GM19395 (cell line): ENCODE measurements around the gene MARCO.

ENCODE experiments used
- ATAC-seq: cut with Tn5 transposase; IDR thresholded peaks from one replicate; pipeline ENCODE4 v1.9.1; 2021; ENCODE audit warnings: mild to moderate bottlenecking, moderate library complexity; ENCODE audit not compliant: unreplicated experiment

MARCO gene

DNA sequence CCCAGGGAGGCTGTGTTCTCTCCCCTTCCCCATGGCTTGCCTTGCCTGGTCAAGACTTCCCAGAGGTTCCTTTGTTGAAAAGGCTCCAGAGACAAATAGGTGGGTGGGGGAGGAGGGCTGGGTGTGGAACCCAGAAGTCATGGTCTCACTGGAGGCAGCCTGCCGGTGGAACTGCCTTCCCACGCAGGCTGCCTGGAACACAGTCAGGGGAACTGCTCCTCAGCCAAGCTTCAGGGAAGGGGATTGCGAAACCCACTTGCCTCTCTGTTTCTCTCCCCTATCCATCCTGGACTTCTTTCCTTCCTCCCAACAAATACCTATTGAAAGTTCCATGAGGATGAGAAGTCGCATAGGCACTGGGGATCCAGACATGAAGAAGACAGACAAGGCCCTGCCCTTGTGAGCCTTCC lies 31.6 kb downstream of the MARCO start:
- ATAC-seq, result no peak

DNA sequence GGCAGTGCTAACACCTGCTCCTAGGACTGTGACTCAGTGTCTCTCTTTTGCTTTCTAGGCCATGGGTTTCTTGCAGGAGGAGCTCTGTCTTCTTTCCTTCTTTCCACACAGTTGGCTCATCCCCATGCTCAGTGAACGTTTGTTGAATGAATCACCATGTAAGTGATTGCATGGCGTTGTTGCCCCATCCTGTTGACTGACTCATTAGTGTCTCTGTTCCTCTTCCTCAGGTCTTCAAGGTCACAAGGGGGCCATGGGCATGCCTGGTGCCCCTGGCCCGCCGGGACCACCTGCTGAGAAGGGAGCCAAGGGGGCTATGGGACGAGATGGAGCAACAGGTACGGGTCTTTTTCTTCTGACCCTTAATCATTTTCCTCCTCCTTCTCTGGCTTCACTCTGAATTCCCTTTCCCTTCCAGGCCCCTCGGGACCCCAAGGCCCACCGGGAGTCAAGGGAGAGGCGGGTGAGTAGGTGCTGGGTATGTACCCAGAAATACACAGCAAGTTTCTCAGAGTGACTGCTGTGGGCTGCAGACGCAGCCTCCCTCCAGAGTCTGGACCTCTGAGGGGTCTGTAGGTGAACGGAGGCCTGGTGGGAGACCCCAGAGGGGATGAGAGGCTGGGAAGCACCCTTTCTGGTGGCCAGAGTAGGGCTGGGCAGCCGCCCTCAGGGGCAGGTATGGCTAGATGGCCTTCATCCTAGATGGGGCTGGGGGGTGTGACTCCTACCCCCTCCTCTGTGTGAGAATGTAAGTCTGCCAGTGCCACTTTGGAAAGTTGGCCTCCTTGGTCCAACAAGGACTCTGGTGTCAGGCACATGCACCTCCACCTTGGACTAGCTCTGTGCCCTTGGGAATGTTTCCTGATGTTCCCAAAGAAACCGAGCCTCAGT lies 32.4 kb downstream of the MARCO start:
- no peak for ATAC-seq

DNA sequence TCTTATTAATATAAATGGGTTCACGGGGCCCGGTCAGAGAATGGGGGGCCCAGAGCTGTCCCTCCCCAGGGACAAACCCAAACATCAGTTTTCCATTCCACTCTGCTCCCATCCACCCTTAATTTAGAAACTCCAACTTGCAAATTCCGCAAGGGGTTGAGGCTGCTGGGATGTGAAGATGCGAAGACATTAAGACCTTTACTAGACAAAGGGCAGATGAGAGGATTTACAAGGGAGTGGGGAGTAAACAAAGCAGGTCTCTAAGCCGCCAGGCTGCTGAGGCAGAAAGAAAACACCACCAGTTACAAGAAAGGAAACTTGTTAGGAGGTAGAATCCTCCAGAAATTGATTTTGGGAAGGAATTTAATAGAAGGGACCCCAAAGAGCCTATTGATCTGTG lies 33.1 kb downstream of the MARCO start:
- no peak for ATAC-seq

DNA sequence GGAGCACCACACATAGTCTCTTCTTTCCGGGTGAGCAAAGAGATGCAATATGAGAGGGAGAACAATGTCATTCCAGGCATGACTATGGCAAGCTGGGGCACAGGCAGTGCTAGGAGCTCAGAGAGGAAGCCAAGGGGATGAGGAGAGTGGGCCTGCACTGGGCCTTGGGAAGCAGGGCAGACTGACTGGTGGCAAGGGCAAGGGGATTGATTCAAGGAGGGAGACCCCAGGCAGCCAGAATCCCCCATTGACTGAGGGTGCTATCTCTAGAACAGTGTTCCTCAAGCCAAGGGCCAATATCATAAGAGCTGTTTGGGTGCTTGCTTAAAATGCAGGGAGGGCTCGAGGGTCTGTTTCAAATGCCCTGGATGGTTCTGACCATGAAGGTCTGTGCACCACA lies 36.1 kb downstream of the MARCO start:
- no peak for ATAC-seq

DNA sequence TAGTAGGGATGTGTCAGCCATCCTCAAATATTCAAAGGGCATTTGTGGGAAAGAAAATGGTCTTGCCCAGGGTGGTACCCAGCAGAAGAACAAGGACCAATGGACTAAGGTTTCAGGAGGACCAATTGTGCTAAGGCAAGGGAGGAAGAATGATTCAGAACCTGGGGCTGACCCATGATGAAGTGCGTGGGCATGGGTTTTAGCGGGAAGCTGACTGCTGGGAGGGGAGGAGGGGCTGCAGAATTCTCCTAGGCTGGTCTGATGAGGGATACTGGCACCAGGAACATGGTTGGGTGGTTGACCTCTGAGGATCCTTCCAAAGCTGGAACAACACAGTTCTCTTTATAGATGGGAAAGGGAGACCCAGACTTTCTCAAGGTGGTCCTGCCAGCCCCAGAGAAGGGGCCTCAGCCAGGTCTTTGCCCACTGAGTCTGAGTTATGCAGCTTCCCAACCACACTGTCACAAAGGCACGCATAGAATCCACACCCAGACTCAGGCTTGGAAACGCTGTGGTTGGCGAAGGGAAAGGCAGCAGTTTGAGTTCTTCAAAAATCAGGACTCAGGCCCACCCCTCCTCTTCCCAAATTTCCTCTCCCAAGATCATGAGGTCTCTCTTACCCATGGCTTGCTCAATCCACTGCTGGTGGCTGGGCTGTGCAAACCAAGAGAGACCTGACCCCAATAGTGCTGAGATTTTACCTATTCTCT lies 37.3 kb downstream of the MARCO start:
- no peak for ATAC-seq

DNA sequence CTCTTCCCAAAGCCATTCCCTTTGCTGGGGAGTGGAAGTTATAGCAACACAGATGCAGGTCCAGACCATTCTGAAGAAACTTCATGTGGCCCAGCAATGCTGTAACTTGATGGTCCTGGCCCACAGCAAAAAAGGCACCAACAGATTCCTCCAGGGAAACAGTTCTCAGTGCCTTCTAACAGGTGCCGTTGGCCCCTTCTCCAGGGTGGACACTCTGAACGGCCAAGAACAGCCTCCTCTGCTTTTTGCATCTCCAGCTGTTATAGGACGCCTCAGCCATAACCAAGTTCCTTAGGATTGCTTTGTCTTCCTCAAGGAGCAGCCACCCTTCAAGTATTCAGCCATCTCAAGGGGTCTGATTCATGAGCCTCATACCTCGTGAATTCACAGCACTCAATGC lies 38.0 kb downstream of the MARCO start:
- ATAC-seq, result no peak

DNA sequence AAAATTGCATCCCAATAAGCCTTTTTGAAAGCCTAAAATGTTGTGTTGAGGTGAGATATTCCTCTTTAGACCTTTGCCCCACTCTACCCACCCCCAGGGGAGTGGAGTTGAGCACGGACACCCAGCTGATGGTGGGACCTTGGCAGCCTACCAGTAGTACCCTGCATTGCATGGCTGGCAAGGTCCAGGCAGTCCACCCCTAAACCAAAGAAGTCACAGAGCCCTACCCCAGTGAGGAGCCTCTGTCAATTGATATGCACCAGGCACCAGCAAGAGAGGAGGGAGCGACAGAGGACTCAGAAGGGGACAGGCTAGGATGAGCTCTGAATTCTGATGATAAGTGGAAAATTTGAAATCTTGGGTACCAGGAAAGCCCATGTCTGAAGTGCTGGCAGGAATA lies 38.6 kb downstream of the MARCO start:
- no peak for ATAC-seq

DNA sequence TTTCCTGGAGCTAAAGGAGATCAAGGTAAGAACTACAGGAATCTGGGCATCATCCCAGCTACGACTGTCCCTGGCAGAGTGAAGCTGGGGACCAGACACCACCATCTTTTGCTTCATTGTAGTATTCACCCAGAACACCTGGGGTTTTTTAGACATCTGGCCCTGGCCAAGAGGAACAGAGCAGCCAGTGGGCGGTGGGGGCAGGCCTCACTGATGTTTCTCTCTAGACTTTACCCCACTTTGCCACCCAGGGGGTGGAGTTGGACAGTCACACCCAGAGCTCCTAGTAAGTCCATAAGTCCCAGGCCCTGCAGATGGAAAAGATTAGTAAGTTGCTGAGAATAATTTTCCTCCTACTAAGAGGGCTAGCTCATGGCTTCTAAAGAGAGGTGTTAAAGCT lies 39.6 kb downstream of the MARCO start:
- no peak for ATAC-seq

DNA sequence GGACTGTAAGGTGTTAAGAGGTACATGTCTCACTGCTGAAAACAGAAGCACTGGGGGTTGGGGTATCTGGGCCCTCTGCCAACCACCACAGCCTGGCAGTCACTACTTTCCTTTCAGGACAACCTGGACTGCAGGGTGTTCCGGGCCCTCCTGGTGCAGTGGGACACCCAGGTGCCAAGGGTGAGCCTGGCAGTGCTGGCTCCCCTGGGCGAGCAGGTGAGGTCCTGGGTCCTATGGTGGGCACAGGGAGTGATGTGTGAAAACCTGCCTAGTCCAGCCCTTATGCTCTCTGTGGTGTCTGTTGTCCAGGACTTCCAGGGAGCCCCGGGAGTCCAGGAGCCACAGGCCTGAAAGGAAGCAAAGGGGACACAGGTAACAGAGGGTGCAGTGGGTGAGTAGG lies 40.0 kb downstream of the MARCO start:
- no peak for ATAC-seq

DNA sequence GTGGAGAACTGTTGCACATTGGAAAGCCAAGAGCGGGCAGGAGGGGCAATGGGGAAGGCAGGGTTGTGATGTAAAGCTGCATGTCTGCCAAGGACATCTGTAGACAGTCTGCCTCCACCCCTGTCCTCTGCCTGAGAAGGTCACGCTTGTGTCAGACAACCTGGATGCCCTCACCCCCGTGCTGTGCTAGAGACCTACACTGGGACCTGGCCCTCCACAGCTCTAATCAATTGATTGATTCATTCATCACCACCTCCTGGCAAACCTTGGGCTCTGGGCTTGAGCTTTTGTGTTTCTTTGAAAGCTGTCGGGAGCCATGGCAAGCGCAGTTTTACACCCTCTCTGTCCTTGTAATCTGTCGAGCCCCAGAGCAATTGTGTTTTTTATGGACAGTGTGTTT lies 41.1 kb downstream of the MARCO start:
- ATAC-seq, result no peak

DNA sequence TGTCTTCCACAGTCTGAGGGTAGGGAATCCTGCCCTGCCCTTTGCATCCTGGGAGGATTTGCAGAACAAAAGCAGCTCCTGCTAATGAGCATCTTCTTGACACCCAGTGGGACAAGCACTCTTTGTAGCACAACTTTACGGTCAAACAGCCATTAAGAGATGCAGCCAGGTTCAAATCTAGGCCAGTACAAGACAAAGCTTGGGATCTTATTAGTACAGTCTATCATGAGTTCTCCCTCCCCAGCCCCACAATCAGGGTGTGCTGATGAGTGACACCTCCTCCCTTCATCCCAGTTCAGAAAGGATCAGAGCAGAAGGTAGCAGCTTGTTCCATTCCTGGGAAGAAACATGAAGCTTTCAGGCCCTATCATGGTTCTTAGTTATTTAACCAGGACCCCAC lies 41.9 kb downstream of the MARCO start:
- no peak for ATAC-seq

DNA sequence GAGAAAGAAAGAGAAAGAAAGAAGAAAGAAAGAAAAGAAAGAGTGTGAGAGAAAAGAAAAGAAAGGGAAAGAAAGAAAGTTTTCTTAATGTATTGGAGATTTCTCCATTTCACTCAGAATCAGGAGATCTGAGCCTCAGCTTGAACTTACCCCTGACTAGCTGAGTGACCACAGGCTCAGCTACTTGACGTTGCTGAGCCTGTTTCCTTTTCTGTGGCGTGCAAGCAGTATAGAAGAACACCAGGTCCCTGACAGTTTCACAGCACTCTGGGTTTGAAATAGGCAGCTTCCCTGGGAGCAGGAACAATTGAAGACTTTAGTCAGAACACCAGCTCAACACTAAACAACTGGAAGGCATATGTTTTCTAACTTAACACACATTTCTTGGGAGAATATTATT lies 44.7 kb downstream of the MARCO start:
- peak; percentile 65 for ATAC-seq

DNA sequence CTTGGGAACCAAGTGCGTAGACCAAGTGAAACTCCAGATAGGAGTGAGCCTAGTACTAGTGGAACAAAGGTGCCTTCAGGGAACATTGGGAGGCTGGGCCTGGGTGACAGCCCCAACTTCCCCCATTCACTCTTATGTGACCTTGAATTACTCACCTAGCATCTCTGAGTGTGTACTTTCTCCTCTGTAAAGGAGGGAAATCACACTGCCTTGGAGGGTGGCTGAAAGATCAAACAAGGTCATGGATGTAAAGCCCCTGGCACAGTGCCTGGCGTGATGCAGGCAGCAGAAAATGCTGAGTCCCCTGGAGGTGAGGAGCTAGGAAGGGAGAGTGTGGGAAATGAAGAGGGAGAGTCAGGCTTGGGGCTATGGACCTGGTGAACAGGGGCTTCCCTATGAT lies 45.9 kb downstream of the MARCO start:
- ATAC-seq, result no peak

DNA sequence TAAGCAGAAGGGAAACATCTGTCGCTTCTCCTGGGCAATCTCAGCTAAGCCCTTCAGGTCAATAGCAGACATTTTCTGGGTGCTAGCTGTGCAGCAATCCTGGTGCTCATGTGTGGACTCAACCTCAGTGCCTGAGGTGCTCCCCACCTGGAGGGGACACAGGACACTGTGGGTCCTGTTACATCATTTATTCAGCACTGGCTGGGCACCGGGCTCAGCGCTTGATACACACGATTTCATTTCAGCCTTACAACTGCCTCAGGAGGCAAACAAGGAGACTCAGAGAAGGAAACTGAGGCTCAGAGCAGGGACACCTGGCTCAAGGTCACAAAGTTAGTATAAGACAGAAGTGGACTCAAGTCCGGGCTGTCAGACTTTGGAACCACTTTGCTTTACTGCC lies 46.7 kb downstream of the MARCO start:
- ATAC-seq, result no peak

DNA sequence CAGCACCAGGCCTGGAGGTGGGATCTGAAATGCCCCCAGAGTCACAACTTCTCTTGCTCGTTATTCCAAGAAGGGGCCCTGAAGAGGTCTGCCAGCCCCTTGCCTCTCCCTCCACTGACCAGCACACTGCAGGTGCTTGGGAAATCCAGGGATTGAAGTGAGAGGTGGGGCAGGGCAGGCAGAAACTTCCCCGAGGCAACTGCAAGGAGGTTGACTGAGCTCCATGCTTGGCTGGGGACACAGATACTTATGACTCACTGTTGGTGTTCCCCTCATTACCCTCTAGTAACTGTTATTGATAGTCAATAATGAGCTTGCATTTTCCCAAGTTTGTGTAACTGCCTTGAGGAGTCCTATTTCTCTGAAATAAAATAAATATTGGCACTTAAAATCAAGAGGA lies 47.5 kb downstream of the MARCO start:
- no peak for ATAC-seq

DNA sequence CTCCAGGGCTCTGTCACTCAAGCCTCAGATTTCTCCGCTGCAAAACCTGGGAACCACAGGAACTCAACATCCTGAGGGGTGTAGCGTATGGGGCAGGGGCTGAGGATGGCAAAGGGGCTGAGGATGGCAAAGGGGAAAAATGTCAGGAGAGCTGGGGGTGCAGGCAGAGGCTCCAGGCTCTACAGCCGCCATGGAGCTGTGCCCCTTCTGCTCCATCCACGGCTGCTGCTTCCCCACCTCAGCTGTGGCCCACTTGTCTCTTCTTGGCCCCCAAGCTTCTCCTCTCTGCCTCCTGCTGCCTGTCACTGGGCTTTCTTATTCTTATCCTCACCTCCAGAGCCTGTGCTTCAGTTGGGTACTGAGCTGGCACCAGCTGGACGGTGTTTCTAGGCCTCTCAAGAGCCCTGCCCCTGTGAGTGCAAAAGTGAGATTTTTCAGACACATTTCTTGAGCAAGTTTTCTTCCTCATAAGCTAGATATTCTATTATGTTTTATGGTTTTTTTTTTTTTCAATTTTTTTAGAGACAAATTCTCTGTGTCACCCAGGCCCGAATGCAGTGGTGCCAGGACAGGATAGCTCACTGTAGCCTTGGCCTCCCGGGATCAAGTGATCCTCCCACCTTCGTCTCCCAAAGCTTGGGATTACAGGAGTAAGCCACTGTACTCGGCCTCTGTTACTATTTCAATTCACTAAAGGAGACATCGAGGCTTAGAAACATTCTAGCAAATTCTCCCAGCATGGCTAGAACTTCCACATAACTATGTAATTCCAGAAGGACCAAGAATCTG lies 49.0 kb downstream of the MARCO start:
- no peak for ATAC-seq

DNA sequence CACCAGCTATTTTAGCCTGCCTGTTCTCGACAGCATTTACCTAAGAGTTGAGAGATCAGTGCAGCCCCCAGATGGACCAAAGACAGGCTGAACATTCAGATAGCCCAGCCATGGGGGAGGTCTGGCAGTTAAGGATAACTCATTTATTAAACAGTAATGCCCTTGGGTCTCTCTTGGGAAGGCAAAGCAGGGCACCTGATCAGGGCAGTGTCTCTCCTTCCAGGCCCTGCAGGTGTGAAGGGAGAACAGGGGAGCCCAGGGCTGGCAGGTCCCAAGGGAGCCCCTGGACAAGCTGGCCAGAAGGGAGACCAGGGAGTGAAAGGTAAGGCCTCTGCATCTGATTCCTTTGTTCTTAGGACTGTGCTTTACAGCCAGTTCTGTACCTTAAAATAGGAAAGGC lies 49.6 kb downstream of the MARCO start:
- no peak for ATAC-seq

DNA sequence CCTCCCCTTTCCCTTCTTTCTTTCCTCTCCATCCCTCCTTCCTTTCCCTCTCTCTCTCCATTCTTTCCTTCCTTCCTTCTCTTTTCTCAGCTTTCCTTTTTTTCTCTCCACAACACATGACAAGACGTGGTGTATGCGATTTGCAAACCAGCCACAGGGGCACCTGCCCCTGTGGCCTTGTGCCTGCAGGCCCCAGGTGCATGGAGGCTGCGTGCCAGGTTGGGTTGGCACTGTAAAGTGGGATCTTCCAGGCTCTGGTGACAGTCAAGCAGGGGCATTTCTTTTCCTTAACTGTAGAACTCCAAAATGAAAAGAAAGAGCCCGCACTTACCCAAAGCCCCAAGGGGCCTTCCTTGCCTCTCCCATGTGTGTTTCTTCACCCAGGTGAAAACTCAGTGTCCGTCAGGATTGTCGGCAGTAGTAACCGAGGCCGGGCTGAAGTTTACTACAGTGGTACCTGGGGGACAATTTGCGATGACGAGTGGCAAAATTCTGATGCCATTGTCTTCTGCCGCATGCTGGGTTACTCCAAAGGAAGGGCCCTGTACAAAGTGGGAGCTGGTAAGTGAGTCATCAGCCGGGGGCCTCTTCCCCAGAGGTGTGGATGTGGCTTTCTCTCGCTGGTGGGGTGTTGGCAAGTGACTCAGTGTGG lies 50.9 kb downstream of the MARCO start:
- no peak for ATAC-seq

DNA sequence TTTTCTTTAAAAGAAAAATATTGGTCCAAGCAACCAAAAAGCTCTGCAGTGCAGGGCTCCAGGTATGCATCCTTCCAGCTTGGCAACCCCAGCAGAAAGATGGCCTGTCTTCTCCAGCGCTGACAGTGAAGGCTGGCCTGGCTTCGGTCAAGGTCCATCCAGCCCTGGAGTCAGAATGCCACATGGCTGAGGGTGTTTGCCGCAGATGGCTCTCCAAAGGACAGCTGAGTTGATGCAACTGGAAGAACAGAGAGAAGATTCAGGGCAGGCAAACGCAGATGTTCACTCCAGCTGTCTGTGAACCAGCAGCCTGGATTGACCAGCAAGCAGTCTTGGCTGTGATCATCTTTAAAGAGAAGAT lies 51.4 kb downstream of the MARCO start:
- ATAC-seq, result no peak

DNA sequence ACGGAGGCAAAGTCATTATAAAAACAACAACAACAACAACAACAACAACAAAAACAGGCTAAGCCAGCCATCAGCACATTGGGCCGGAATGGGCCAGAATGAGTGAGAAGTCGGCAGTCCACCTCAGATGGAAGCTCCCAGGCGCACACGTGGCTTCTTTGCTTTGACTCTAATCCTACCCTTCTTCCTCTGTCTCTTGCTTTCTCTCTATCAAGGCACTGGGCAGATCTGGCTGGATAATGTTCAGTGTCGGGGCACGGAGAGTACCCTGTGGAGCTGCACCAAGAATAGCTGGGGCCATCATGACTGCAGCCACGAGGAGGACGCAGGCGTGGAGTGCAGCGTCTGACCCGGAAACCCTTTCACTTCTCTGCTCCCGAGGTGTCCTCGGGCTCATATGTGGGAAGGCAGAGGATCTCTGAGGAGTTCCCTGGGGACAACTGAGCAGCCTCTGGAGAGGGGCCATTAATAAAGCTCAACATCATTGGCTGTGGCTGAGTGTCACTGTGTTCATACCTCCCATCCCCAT lies 52.2 kb downstream of the MARCO start:
- no peak for ATAC-seq

DNA sequence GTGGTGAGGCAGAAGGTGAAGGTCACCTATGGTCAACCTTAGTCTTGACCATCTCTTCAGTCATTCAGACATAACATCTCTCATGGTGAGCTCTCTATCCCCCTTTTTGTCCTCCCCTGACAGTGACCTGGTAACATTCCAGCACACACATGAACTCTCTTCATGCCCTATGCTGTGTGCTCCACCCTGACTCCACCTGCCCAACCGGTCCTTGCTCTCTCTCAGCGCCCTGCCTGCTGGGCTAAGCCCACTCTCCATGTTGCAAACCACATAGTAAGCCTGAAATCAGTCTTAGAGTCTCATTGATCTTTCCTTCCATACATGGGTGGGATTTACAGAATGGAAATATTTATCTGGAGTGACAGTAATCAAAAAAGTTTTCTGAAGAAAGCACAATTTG lies 52.8 kb downstream of the MARCO start:
- ATAC-seq, result no peak
